CD4-positive, alpha-beta T cell treated with Interleukin-12 subunit alpha and Interleukin-12 subunit beta, for 1 hour (primary cell): ENCODE measurements around the gene SERPINE1.
"Not testable (repeated sequence)": the region's sequence is repeated elsewhere in the genome, so short reads cannot be mapped to it uniquely, and the experiment has no call there.

Experiments used
- DNase-seq: peaks from one replicate; pipeline ENCODE4 v3.0.0-alpha.2; 2020

The SERPINE1 gene

GRCh38 chr7:101102026-101102425 is 24.9 kb upstream of the SERPINE1 start:
- no peak for DNase-seq

- DNase-seq, result not testable (repeated sequence)
Observed at GRCh38 chr7:101103701-101104100, 23.2 kb upstream of the SERPINE1 start.

- DNase-seq, result no peak
Observed at GRCh38 chr7:101104193-101104713, 22.7 kb upstream of the SERPINE1 start.

GRCh38 chr7:101104799-101105198 is 22.1 kb upstream of the SERPINE1 start:
- DNase-seq, result no peak

- DNase-seq, result not testable (repeated sequence)
Observed at GRCh38 chr7:101105248-101105647, 21.7 kb upstream of the SERPINE1 start.

GRCh38 chr7:101106386-101106785 is 20.5 kb upstream of the SERPINE1 start:
- DNase-seq, result no peak

GRCh38 chr7:101108330-101108857 is 18.5 kb upstream of the SERPINE1 start:
- no peak for DNase-seq

- no peak for DNase-seq
Observed at GRCh38 chr7:101108961-101109360, 17.9 kb upstream of the SERPINE1 start.

GRCh38 chr7:101109368-101109767 is 17.5 kb upstream of the SERPINE1 start:
- no peak for DNase-seq

- DNase-seq, result no peak
Observed at GRCh38 chr7:101111261-101111660, 15.6 kb upstream of the SERPINE1 start.

GRCh38 chr7:101112233-101112632 is 14.7 kb upstream of the SERPINE1 start:
- DNase-seq, result no peak

- DNase-seq, result not testable (repeated sequence)
Observed at GRCh38 chr7:101113140-101113539, 13.8 kb upstream of the SERPINE1 start.

- DNase-seq, result no peak
Observed at GRCh38 chr7:101113836-101114235, 13.1 kb upstream of the SERPINE1 start.

GRCh38 chr7:101114492-101114891 is 12.4 kb upstream of the SERPINE1 start:
- DNase-seq, result no peak

GRCh38 chr7:101115215-101115614 is 11.7 kb upstream of the SERPINE1 start:
- no peak for DNase-seq

GRCh38 chr7:101116898-101117297 is 10.0 kb upstream of the SERPINE1 start:
- no peak for DNase-seq

- no peak for DNase-seq
Observed at GRCh38 chr7:101118856-101119255, 8.0 kb upstream of the SERPINE1 start.

- no peak for DNase-seq
Observed at GRCh38 chr7:101119876-101120275, 7.0 kb upstream of the SERPINE1 start.

GRCh38 chr7:101120315-101120714 is 6.6 kb upstream of the SERPINE1 start:
- no peak for DNase-seq

GRCh38 chr7:101121631-101121990 is 5.3 kb upstream of the SERPINE1 start:
- not testable (repeated sequence) for DNase-seq

- DNase-seq, result no peak
Observed at GRCh38 chr7:101121991-101122932, 4.6 kb upstream of the SERPINE1 start.

GRCh38 chr7:101122933-101123702 is 3.8 kb upstream of the SERPINE1 start:
- DNase-seq, result no peak

- no peak for DNase-seq
Observed at GRCh38 chr7:101123703-101124068, 3.2 kb upstream of the SERPINE1 start.
